Gastrocnemius medialis (tissue), 4 donors: ENCODE data around the gene RPEL1. TPM values are rescaled to one million over a fixed set of nuclear protein-coding genes. Genes with fewer than 3 reads are reported as not detected.

Source experiments
- ATAC-seq, 2 donors: fragments of 150-250 bp; one replicate each; pipeline ENCODE4 v1.9.1; 2016
- DNase-seq, 2 donors: peaks; one replicate each; pipeline ENCODE4 v3.0.0-alpha.2; 2019
- H3K27ac ChIP-seq, 4 donors: fragments of 200-600 bp; sonication (generic); 1 replicate in 1 of 4; 2 replicates in 3 of 4; pipeline ENCODE4 v1.5.1; 2016 to 2018; ENCODE audit warnings: mild to moderate bottlenecking in 2 of 4, moderate library complexity in 1 of 4
- H3K27me3 ChIP-seq, 3 donors: fragments of 200-600 bp; sonication (generic) in 2 of 3; 1 replicate in 1 of 3; 2 replicates in 2 of 3; pipeline versions ENCODE4 v1.5.1 to v1.6.0; 2016 to 2019; ENCODE audit warnings: mild to moderate bottlenecking in 1 of 3, moderate library complexity in 1 of 3
- H3K36me3 ChIP-seq, 2 donors: fragments of 200-600 bp; sonication (generic) in 1 of 2; one replicate each; pipeline ENCODE4 v1.5.1; 2017 to 2018
- H3K4me1 ChIP-seq, 2 donors: fragments of 200-600 bp; sonication (generic) in 1 of 2; one replicate each; pipeline ENCODE4 v1.5.1; 2016 to 2017; ENCODE audit warnings: mild to moderate bottlenecking in 2 of 2
- H3K4me3 ChIP-seq, 4 donors: fragments of 200-600 bp; sonication (generic) in 3 of 4; 1 replicate in 1 of 4; 2 replicates in 3 of 4; pipeline ENCODE4 v1.5.1; 2016 to 2019; ENCODE audit warnings: mild to moderate bottlenecking in 2 of 4
- H3K9me3 ChIP-seq, 3 donors: fragments of 200-600 bp; sonication (generic) in 2 of 3; 1 replicate in 1 of 3; 2 replicates in 2 of 3; pipeline ENCODE4 v1.5.1; 2016 to 2019
- CTCF ChIP-seq, 5 experiments: fragments of 450-650 bp in 3 of 5; fragments of 200-600 bp in 2 of 5; sonication (generic) in 2 of 5; IDR thresholded peaks in 4 of 5; conservative IDR thresholded peaks in 1 of 5; 1 replicate in 4 of 5; 2 replicates in 1 of 5; pipeline ENCODE4 v1.5.1; 2016 to 2019; ENCODE audit warnings: antibody characterized with exemption in 5 of 5, mild to moderate bottlenecking in 3 of 5, moderate library complexity in 3 of 5
- POLR2A ChIP-seq, 2 donors: fragments of 450-650 bp; IDR thresholded peaks; one replicate each; pipeline ENCODE4 v1.6.1; 2017; ENCODE audit warnings: antibody characterized with exemption in 2 of 2, mild to moderate bottlenecking in 2 of 2, moderate library complexity in 2 of 2
- in situ Hi-C, 4 donors: fragments of 200-750 bp; cut with MboI; loops; one replicate each; pipeline versions ENCODE4 v1.15.0 to v1.8.0; 2017; ENCODE audit warnings: low sequenced_read_pairs in 4 of 4
- intact Hi-C: fragments of 100-400 bp; cut with DNase I; formaldehyde crosslinking; loops from one replicate; pipeline ENCODE4 v1.15.1; 2023; ENCODE audit warnings: low total_unique reads
- total RNA-seq, 4 donors: library from RNA; depleted of rRNA; stranded (reverse); fragments of >200 nt; gene quantifications; one replicate each; pipeline versions ENCODE4 v1.1.0 to v1.2.3, GENCODE V29; 2016

Gene RPEL1
- total RNA-seq, 4 donors from 2014 or later, result not detected

DNA sequence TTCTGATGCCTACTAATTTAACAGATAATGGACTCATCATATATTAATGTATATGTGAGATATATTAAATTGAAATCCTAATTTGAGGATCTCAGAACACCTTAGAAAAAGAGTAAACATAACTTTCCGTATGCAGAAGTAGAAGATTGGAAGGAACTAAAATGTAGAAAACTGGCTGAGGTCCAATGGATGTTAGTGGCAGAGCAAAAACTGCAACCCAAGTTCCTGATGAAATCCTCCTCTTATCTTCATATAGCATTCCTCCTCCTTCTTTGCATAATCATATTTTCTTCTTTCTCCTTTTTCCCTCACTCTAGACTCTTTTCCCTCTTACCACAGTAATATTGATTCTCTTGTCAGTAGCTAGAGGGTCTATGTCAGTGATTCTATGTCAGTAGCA is 37.3 kb downstream of the RPEL1 start:
- no peak for TF ChIP-seq POLR2A (IDR thresholded peaks at IDR 0.05)
- TF ChIP-seq CTCF (IDR thresholded peaks at IDR 0.05 in 4 of 5, conservative IDR thresholded peaks at IDR 0.05 in 1 of 5), result no peak
- intact Hi-C loops, result no loop called here
- no peak overlapping the region for H3K27ac ChIP-seq
- H3K4me3 ChIP-seq, result no peak overlapping the region
- ATAC-seq, result no peak
- H3K4me1 ChIP-seq, result no peaks in the 10 kb centered on the region
- DNase-seq, result no peak
- H3K27me3 ChIP-seq, result peaks cover 12 to 42% (median 27%) of the 10 kb centered on the region in 3 donors
- in situ Hi-C loops, result no loop called here
- H3K36me3 ChIP-seq, result no peaks in the 10 kb centered on the region
- H3K9me3 ChIP-seq, result no peaks in the 10 kb centered on the region

DNA sequence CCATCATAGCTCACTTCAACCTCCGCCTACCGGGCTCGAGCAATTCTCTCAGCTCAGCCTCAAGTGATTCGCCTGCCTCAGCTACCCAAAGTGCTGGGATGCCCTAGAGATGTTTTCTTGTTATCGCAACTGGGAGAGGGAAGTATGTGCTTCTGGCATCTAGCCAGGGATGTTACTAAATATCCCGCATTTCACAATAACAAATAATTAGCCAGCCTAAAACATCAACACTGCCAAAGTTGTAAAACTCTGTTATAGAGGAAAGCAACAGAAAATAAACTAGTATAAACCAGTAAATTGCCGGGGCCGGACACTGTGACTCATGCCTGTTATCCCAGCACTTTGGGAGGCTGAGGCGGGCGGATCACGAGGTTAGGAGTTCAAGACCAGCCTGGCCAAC is 38.5 kb downstream of the RPEL1 start:
- in situ Hi-C loops, result no loop called here
- Histone ChIP-seq H3K27ac (no peak overlapping the region), H3K4me3 (no peak overlapping the region), H3K36me3 (no peaks in the 10 kb centered on the region), H3K4me1 (no peaks in the 10 kb centered on the region), H3K27me3 (peaks cover 8 to 39% (median 25%) of the 10 kb centered on the region in 3 donors), H3K9me3 (no peaks in the 10 kb centered on the region)
- intact Hi-C loops, result no loop called here
- DNase-seq, result no peak
- TF ChIP-seq CTCF (IDR thresholded peaks at IDR 0.05 in 4 of 5, conservative IDR thresholded peaks at IDR 0.05 in 1 of 5) (no peak), POLR2A (IDR thresholded peaks at IDR 0.05) (no peak)
- ATAC-seq, result no peak

GRCh38 chr10:103287992-103288391 is 42.3 kb downstream of the RPEL1 start:
- no peaks in the 10 kb centered on the region for H3K9me3 ChIP-seq
- ATAC-seq (no peak), DNase-seq (no peak)
- H3K36me3 ChIP-seq, result no peaks in the 10 kb centered on the region
- intact Hi-C loops, result no loop called here
- in situ Hi-C loops, result no loop called here
- no peak overlapping the region for H3K4me3 ChIP-seq
- TF ChIP-seq POLR2A (IDR thresholded peaks at IDR 0.05), result no peak
- TF ChIP-seq CTCF (IDR thresholded peaks at IDR 0.05 in 4 of 5, conservative IDR thresholded peaks at IDR 0.05 in 1 of 5), result no peak
- no peak overlapping the region for H3K27ac ChIP-seq
- H3K4me1 ChIP-seq, result no peaks in the 10 kb centered on the region
- peaks cover 9 to 26% (median 22%) of the 10 kb centered on the region in 3 donors for H3K27me3 ChIP-seq

DNA sequence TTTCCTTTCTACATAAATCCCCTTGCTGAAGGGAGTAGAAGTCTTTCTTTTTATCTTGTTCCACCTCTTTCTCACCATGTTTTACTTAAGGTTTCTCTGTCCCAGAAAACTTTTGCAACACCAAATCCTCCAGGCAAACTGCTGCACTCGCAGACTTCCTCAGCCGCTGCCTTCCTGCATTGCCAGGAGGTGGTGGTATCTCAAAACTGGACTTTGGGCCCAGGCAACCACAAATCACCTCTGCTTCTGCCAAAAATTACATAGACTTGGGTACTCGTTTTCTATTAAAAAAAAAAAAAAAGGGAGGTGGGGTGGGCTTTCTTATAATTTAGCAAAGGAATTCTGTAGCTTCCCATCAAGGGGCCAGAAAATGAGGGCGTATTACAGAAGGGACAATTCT is 45.9 kb downstream of the RPEL1 start:
- TF ChIP-seq POLR2A (IDR thresholded peaks at IDR 0.05) (no peak), CTCF (IDR thresholded peaks at IDR 0.05 in 4 of 5, conservative IDR thresholded peaks at IDR 0.05 in 1 of 5) (no peak)
- DNase-seq, result no peak
- Histone ChIP-seq H3K9me3 (no peaks in the 10 kb centered on the region), H3K36me3 (no peaks in the 10 kb centered on the region), H3K4me1 (no peaks in the 10 kb centered on the region), H3K27me3 (peaks cover 9 to 19% (median 17%) of the 10 kb centered on the region in 3 donors), H3K4me3 (no peak overlapping the region), H3K27ac (no peak overlapping the region)
- in situ Hi-C loops, result no loop called here
- ATAC-seq, result no peak
- intact Hi-C loops, result no loop called here

DNA sequence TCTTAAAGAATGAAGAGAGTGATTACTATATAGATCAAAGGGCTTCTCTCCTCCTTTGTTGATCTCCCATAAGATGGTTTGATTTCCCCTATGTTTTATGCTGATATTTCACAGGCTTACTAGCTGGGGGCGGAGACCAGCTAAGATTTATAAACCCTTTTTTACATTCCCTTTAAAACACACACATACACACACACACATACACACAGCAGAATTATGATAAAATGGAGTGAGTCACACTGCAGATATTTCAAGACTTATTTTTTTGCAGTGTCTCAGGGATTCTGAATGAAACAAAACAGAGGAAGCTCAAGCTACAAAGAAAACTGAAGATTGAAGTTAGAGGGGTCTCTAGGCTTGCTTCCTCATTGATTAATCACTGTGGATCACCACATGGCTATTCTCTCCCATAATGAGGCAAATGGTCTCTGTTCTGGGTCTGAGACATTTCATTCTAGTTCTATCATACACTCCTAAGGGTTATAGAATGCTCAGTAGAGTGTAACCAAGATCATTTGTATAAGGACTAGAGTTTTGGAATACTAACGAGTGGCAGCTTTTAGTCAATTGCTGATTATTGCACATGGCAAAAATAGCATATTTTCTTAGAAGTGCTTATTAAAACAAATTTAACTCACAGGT is 49.8 kb downstream of the RPEL1 start:
- no peaks in the 10 kb centered on the region for H3K9me3 ChIP-seq

More for the DNA sequence above, 49.8 kb downstream of the RPEL1 start:
- in situ Hi-C loops, result no loop called here
- no peak overlapping the region for H3K27ac ChIP-seq
- H3K4me1 ChIP-seq, result no peaks in the 10 kb centered on the region
- no peak for TF ChIP-seq CTCF (IDR thresholded peaks at IDR 0.05 in 4 of 5, conservative IDR thresholded peaks at IDR 0.05 in 1 of 5)
- TF ChIP-seq POLR2A (IDR thresholded peaks at IDR 0.05), result no peak
- ATAC-seq, result no peak
- no peak overlapping the region for H3K4me3 ChIP-seq
- H3K36me3 ChIP-seq, result no peaks in the 10 kb centered on the region
- intact Hi-C loops, result no loop called here
- peaks cover 0 to 2% (median under 1%) of the 10 kb centered on the region in 3 donors for H3K27me3 ChIP-seq
- DNase-seq, result no peak
